RWPE2 (cell line): ENCODE data around the gene BEST3.

Source experiments
- ATAC-seq: fragments of 200-7000 bp; cut with Tn5 transposase; 3 replicates; pipeline ENCODE4 v1.9.1; 2021; ENCODE audit warnings: low read depth
- DNase-seq: peaks from one replicate; pipeline ENCODE4 v3.0.0-alpha.2; 2020; ENCODE audit warnings: low spot score
- H3K27ac ChIP-seq: fragments of 450-650 bp; 2 replicates; pipeline ENCODE4 v1.5.1; 2017; ENCODE audit warnings: mild to moderate bottlenecking; ENCODE audit not compliant: poor library complexity, severe bottlenecking
- H3K27me3 ChIP-seq: fragments of 250-450 bp; sonication (Bioruptor Pico); 2 replicates; pipeline ENCODE4 v1.5.1; 2021; ENCODE audit warnings: mild to moderate bottlenecking, moderate library complexity; ENCODE audit not compliant: insufficient read depth, poor library complexity, severe bottlenecking
- H3K36me3 ChIP-seq: fragments of 250-450 bp; sonication (Bioruptor Pico); 2 replicates; pipeline ENCODE4 v1.5.1; 2020; ENCODE audit warnings: low read depth, mild to moderate bottlenecking, moderate library complexity
- H3K4me1 ChIP-seq: fragments of 250-450 bp; sonication (Bioruptor Pico); 2 replicates; pipeline ENCODE4 v1.5.1; 2021; ENCODE audit warnings: mild to moderate bottlenecking, moderate library complexity; ENCODE audit not compliant: insufficient read depth, poor library complexity, severe bottlenecking
- H3K4me3 ChIP-seq: fragments of 250-450 bp; sonication (Bioruptor Pico); 2 replicates; pipeline ENCODE4 v1.5.1; 2021; ENCODE audit warnings: mild to moderate bottlenecking, moderate library complexity; ENCODE audit not compliant: severe bottlenecking
- H3K9me3 ChIP-seq: fragments of 250-450 bp; sonication (Bioruptor Pico); 2 replicates; pipeline ENCODE4 v1.5.1; 2021; ENCODE audit warnings: mild to moderate bottlenecking, moderate library complexity; ENCODE audit not compliant: severe bottlenecking
- CTCF ChIP-seq: fragments of 450-650 bp; IDR thresholded peaks from one replicate; pipeline ENCODE4 v1.5.1; 2017; ENCODE audit warnings: mild to moderate bottlenecking, moderate library complexity; ENCODE audit not compliant: poor library complexity, severe bottlenecking

BEST3 gene

DNA sequence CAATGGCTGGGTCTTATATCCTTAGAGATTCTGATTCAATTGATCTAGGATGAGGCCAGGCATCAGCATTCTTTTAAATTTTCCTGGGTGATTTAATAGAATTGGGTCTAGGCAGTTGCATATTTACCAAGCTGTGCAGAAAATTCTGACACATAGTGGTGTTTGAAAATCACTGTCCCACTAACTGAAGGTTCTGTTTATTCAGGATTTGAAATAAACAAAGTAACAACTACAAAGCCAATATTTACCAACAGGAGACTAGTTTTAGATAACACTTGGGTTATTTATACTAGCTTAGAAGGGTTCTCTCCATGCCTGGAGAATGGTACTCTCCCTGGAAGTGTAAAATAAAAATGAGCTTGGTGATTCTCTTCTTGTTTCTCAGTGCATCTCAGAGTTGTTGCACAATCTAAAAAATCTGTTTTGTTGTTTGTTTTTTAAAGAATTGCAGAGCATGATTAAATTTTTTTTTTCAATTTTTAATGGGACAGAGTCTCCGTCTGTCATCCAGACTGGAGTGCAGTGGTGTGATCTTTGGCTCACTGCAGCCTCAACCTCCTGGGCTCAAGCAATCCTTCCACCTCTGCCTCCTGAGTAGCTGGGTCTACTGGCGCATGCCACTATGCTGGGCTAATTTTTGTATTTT lies 16.9 kb downstream of the BEST3 start:
- no peak for TF ChIP-seq CTCF
- Histone ChIP-seq H3K27me3 (no peaks in the 10 kb centered on the region), H3K4me3 (no peak overlapping the region), H3K9me3 (no peaks in the 10 kb centered on the region), H3K27ac (no peak overlapping the region), H3K36me3 (no peaks in the 10 kb centered on the region), H3K4me1 (peaks cover 12% of the 10 kb centered on the region)
- no peak for DNase-seq
- ATAC-seq, result no peak

DNA sequence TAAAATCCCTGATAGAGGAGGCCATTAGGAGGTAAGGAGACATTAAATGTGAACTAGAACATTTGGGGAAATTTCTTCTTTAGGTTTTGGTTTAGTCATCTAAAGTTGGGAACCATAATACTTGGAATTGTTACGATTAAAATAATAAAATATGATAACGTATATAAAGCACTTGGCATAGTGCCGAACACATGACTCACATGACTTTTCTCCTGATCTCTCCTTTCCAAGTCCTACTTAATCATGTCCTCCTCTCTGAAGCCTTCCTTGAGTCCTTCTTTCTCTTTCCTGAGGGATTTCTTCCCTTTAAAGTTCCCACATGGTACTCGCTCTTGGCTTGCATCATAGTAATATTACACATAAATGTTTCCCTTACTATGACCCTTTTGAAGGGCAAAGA lies 20.0 kb downstream of the BEST3 start:
- DNase-seq (no peak), ATAC-seq (no peak)
- Histone ChIP-seq H3K4me1 (no peaks in the 10 kb centered on the region), H3K36me3 (no peaks in the 10 kb centered on the region), H3K27me3 (no peaks in the 10 kb centered on the region), H3K27ac (no peak overlapping the region), H3K4me3 (no peak overlapping the region), H3K9me3 (no peaks in the 10 kb centered on the region)
- TF ChIP-seq CTCF, result no peak

GRCh38 chr12:69676257-69677012 lies 22.7 kb downstream of the BEST3 start:
- DNase-seq (no peak), ATAC-seq (no peak)
- Histone ChIP-seq H3K4me3 (no peak overlapping the region), H3K9me3 (no peaks in the 10 kb centered on the region), H3K27ac (no peak overlapping the region), H3K27me3 (no peaks in the 10 kb centered on the region), H3K4me1 (no peaks in the 10 kb centered on the region), H3K36me3 (no peaks in the 10 kb centered on the region)
- TF ChIP-seq CTCF, result peak; percentile 28

- no peak for TF ChIP-seq CTCF
- ATAC-seq, result no peak
Observed at GRCh38 chr12:69672195-69672594, 26.9 kb downstream of the BEST3 start.

DNA sequence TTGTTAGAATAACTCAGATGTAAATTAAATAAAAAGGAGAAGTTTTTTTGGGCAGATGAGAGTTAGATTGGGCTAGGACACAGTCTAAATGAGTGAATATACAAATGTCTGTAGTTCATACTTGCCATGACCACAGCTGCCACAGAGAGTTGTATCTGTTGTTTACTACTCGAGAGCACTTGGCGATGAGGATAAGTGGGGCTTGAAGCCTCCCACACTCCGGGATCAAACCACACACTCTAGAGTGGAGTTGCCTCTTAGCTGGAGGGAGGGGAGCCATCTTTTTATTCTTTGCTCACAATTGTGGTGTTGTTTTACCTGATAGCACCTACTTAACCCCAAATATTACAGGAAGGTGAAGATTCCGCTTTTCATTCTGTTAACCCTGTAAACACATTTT lies 27.5 kb downstream of the BEST3 start:
- H3K4me3 ChIP-seq, result no peak overlapping the region
- ATAC-seq (no peak), DNase-seq (no peak)
- H3K4me1 ChIP-seq, result no peaks in the 10 kb centered on the region
- H3K36me3 ChIP-seq, result no peaks in the 10 kb centered on the region
- H3K9me3 ChIP-seq, result no peaks in the 10 kb centered on the region
- H3K27me3 ChIP-seq, result no peaks in the 10 kb centered on the region
- H3K27ac ChIP-seq, result no peak overlapping the region
- no peak for TF ChIP-seq CTCF

More at GRCh38 chr12:69672195-69672594, 26.9 kb downstream of the BEST3 start:
- no peak overlapping the region for H3K4me3 ChIP-seq
- H3K9me3 ChIP-seq, result no peaks in the 10 kb centered on the region
- DNase-seq, result no peak
- H3K27ac ChIP-seq, result no peak overlapping the region
- no peaks in the 10 kb centered on the region for H3K36me3 ChIP-seq
- H3K4me1 ChIP-seq, result no peaks in the 10 kb centered on the region
- no peaks in the 10 kb centered on the region for H3K27me3 ChIP-seq
